Sigmoid colon (tissue), 4 donors: ENCODE measurements around the gene AATK.

Source experiments
- CTCF ChIP-seq, 4 experiments: fragments of 450-650 bp in 3 of 4; fragments of 200-600 bp in 1 of 4; IDR thresholded peaks; one replicate each; pipeline ENCODE4 v1.5.1; 2016 to 2019; ENCODE audit warnings: antibody characterized with exemption in 4 of 4, mild to moderate bottlenecking in 3 of 4, moderate library complexity in 2 of 4
- EP300 ChIP-seq, 4 donors: sonication (generic); formaldehyde crosslinking; IDR thresholded peaks; one replicate each; pipeline ENCODE4 v1.6.1; 2017; ENCODE audit warnings: antibody characterized with exemption in 4 of 4
- POLR2A ChIP-seq, 2 donors: fragments of 450-650 bp; IDR thresholded peaks; one replicate each; pipeline ENCODE4 v1.6.1; 2016; ENCODE audit warnings: antibody characterized with exemption in 2 of 2, mild to moderate bottlenecking in 2 of 2, moderate library complexity in 2 of 2
- POLR2AphosphoS5 ChIP-seq, 4 donors: sonication (generic); formaldehyde crosslinking; IDR thresholded peaks; one replicate each; pipeline ENCODE4 v1.6.1; 2017; ENCODE audit warnings: antibody characterized with exemption in 4 of 4

- TF ChIP-seq CTCF (IDR thresholded peaks at IDR 0.05) = no peak
- TF ChIP-seq POLR2AphosphoS5 (IDR thresholded peaks at IDR 0.05) = no peak
- no peak for TF ChIP-seq POLR2A (IDR thresholded peaks at IDR 0.05)
- TF ChIP-seq EP300 (IDR thresholded peaks at IDR 0.05) = no peak
Measured at GRCh38 chr17:81131486-81132196, 34.4 kb downstream of the AATK start.
